Measurements from ENCODE around the gene CAMK2B.

The CAMK2B gene

GRCh38 chr7:44225566-44226395 is 99.6 kb downstream of the CAMK2B start:
- no peak for DNase-seq

- no peak for DNase-seq
These were observed 100.3 kb downstream of the CAMK2B start for GRCh38 chr7:44224974-44225565.

GRCh38 chr7:44224080-44224973 is 101.1 kb downstream of the CAMK2B start:
- no peak for DNase-seq

- DNase-seq: no peak
These were observed 101.9 kb downstream of the CAMK2B start for GRCh38 chr7:44223362-44224079.

GRCh38 chr7:44222776-44223261 is 102.6 kb downstream of the CAMK2B start:
- no peak for DNase-seq

GRCh38 chr7:44222074-44222473 is 103.3 kb downstream of the CAMK2B start:
- DNase-seq: no peak

GRCh38 chr7:44221231-44221791 is 104.1 kb downstream of the CAMK2B start:
- DNase-seq: no peak

GRCh38 chr7:44220358-44221112 is 104.9 kb downstream of the CAMK2B start:
- no peak for DNase-seq

GRCh38 chr7:44220046-44220357 is 105.4 kb downstream of the CAMK2B start:
- DNase-seq: no peak

GRCh38 chr7:44219371-44220045 is 105.9 kb downstream of the CAMK2B start:
- DNase-seq: no peak

GRCh38 chr7:44218418-44219201 is 106.8 kb downstream of the CAMK2B start:
- DNase-seq: no peak

- no peak for DNase-seq
These were observed 107.5 kb downstream of the CAMK2B start for GRCh38 chr7:44217852-44218402.

- no peak for DNase-seq
These were observed 108.1 kb downstream of the CAMK2B start for GRCh38 chr7:44217223-44217714.

- no peak for DNase-seq
These were observed 108.7 kb downstream of the CAMK2B start for GRCh38 chr7:44216521-44217222.

- DNase-seq: no peak
These were observed 109.4 kb downstream of the CAMK2B start for GRCh38 chr7:44216019-44216418.

- no peak for DNase-seq
These were observed 109.9 kb downstream of the CAMK2B start for GRCh38 chr7:44215531-44215930.

GRCh38 chr7:44213877-44214388 is 111.5 kb downstream of the CAMK2B start:
- DNase-seq: no peak

GRCh38 chr7:44213206-44213876 is 112.1 kb downstream of the CAMK2B start:
- DNase-seq: no peak
